Measurements from ENCODE around the gene UXS1. TPM values are rescaled to one million over a fixed set of nuclear protein-coding genes. Genes with fewer than 3 reads are reported as not detected.

The UXS1 gene
- total RNA-seq, 4 donors from 2014 or later, result 23.5 to 40.4 (median 33.1) TPM

DNA sequence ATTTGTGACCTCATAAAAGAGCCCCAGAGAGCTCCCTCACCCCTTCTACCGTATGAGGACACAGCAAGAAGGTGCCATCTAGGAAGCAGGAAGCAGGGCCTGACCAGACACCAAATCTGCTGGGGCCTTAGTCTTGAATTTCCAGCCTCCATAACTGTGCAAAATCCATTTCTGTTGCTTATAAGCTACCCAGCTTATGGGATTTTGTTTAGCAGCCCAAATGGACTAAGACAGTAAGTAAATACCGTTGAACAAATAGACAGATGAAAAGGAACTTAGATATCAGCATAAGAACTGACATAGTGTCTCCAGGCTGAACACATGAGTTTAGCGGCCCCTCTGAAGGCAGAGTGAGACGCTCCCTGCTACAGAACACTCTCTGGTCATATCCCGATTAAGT, 130.9 kb downstream of the UXS1 start:
- peaks cover 0 to 28% (median 0%) of the 10 kb centered on the region in 4 donors for H3K27me3 ChIP-seq
- no peak overlapping the region for H3K4me3 ChIP-seq
- intact Hi-C loops (cut with DNase I), result no loop called here
- no peak for TF ChIP-seq POLR2A (IDR thresholded peaks at IDR 0.05)
- TF ChIP-seq, protein P1, sequence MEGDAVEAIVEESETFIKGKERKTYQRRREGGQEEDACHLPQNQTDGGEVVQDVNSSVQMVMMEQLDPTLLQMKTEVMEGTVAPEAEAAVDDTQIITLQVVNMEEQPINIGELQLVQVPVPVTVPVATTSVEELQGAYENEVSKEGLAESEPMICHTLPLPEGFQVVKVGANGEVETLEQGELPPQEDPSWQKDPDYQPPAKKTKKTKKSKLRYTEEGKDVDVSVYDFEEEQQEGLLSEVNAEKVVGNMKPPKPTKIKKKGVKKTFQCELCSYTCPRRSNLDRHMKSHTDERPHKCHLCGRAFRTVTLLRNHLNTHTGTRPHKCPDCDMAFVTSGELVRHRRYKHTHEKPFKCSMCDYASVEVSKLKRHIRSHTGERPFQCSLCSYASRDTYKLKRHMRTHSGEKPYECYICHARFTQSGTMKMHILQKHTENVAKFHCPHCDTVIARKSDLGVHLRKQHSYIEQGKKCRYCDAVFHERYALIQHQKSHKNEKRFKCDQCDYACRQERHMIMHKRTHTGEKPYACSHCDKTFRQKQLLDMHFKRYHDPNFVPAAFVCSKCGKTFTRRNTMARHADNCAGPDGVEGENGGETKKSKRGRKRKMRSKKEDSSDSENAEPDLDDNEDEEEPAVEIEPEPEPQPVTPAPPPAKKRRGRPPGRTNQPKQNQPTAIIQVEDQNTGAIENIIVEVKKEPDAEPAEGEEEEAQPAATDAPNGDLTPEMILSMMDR (IDR thresholded peaks at IDR 0.05), result no peak
- no peaks in the 10 kb centered on the region for H3K36me3 ChIP-seq
- no peak overlapping the region for H3K27ac ChIP-seq
- H3K9me3 ChIP-seq, result no peaks in the 10 kb centered on the region
- DNase-seq, result no peak
- H3K4me1 ChIP-seq, result peaks cover 6 to 18% (median 7%) of the 10 kb centered on the region in 3 donors
- 60 to 74% methylated on average over 5 of the region's 5 CpGs for WGBS, 2 donors

DNA sequence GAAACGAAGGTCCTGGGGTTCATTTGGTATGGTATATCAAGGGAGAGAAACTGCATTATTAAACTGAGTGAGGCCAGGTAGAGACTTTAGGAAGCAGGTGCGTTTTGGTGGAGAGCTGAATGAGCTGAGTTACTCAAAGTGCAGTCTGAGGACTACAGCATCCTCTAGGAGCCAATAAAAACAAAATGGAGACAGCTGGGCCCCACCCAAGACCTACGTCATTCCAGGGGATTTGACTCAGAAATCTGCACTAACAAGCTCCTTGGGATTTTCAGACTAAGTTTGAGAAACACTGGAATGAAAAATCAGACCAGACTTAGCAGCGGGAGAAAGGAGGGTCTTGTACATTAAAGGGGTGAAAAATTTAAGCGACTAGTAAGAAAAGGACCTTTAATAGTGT, 131.5 kb downstream of the UXS1 start:
- Histone ChIP-seq H3K36me3 (no peaks in the 10 kb centered on the region), H3K4me1 (peaks cover 6 to 22% (median 7%) of the 10 kb centered on the region in 3 donors), H3K4me3 (no peak overlapping the region), H3K9me3 (no peaks in the 10 kb centered on the region), H3K27ac (no peak overlapping the region), H3K27me3 (peaks cover 0 to 26% (median 0%) of the 10 kb centered on the region in 4 donors)
- intact Hi-C loops (cut with DNase I), result no loop called here
- DNase-seq, result no peak
- TF ChIP-seq, protein P1 (IDR thresholded peaks at IDR 0.05), result no peak
- no peak for TF ChIP-seq POLR2A (IDR thresholded peaks at IDR 0.05)
- WGBS, 2 donors, result 78 to 80% methylated on average over 5 of the region's 5 CpGs

DNA sequence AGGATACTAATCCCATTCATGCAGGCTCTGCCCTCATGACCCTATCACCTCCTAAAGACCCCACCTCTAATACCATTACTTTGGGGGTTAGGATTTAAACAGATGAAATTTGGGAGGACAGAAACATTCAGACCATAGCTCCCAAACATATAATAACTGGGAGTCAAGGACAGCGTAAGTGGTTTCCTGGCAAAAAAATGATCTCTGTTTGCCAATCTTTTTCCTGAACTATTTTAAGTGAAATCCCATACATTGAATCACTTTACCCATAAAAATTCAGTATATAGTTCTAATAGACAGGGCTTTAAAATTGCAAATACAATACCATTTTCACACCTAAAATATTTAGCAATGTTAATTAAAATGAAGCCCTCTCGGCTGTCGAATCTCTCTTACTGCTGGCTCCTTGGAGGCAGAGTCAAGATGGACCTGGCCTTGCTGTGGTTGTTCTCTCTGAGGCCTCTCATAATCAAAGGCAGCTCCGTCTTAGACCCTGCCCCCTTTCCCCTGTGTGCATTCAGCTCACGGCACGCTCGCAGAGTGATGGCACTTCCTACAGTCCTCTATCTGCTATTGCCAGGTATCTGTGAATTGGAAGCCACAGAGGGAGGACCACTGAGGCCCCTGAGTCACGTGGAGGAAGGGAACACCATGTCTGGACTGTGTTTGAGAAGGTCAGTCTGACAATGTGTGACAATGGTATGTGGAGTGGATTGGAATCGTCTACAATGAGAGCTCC, 132.3 kb downstream of the UXS1 start:
- intact Hi-C loops (cut with DNase I), result no loop called here
- WGBS, 2 donors, result 81 to 90% methylated on average over 6 to 9 of the region's 9 CpGs
- TF ChIP-seq, protein P1 (IDR thresholded peaks at IDR 0.05), result no peak
- TF ChIP-seq POLR2A (IDR thresholded peaks at IDR 0.05), result no peak

DNA sequence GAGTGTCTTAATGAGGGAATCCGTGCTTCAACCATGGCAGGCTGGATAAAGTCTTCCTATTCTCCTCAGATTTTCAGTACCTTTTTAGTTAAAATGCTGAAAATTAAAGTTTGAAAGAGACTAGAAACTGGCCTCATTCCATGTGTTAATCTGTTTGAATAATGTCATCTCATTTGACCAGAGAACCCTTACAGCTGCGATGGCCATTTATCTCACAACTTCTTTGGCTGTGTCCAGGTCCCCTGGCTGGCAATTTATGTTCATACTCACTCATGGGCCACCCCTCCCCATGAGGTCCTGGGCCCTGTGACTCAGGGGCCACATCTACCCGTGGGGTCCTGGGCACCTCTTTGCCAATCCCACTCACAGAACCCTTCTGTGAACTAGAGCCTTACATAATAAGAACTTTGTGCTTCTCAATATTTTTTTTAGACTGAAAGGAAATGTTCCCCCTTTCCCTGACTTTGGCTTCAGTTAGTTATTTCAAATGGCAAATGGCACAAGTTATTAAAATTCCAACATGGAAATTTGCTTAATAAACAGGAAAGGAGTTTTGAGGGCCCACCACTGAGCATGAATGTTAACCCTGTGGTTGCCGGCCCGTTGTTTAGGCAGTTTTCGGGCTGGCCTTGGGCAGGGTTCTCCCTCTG, 134.6 kb downstream of the UXS1 start:
- TF ChIP-seq POLR2A (IDR thresholded peaks at IDR 0.05), result no peak
- TF ChIP-seq, protein P1 (IDR thresholded peaks at IDR 0.05), result no peak
- intact Hi-C loops (cut with DNase I), result no loop called here
- no peak for DNase-seq

More for the DNA sequence above, 132.3 kb downstream of the UXS1 start:
- Histone ChIP-seq H3K4me3 (no peak overlapping the region), H3K36me3 (no peaks in the 10 kb centered on the region), H3K9me3 (no peaks in the 10 kb centered on the region), H3K4me1 (peaks cover 6 to 31% (median 10%) of the 10 kb centered on the region in 3 donors), H3K27me3 (peaks cover 0 to 21% (median 0%) of the 10 kb centered on the region in 4 donors), H3K27ac (no peak overlapping the region)
- DNase-seq, result no peak

DNA sequence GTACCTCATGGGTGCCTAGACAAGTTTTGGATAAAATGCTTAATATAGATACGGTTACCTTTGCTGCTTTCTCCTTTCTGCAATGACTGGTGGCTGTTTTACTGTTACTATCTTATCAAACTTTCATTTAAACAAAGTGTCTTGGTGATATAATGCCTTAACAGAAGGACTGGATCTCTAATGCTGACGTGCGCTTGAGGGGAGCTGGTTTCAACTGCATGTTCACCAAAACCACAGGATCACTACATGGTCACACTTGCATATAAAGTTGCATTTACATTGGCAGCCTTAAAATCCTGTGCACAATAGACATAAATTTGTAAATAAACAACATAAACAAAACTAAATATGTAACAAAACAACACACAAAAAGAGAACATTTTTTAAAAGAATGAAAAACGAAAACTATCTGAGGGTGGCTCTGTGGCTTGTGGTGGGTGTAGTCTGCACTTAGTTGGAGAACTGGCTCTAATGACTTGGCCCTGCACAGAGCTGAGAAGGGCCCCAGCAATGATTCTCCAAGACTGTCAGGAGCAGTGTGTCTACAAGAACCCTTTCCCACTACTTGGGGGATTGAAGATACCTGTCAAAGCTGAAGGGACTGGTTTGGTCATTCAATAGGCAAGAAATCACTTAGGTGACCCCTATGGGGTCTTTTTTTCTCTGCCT, 135.5 kb downstream of the UXS1 start:
- no peaks in the 10 kb centered on the region for H3K9me3 ChIP-seq
- H3K27ac ChIP-seq, result no peak overlapping the region
- peaks cover 0 to 14% (median 3%) of the 10 kb centered on the region in 3 donors for H3K4me1 ChIP-seq
- WGBS, 2 donors, result 81 to 95% methylated on average over 4 of the region's 4 CpGs
- no peak overlapping the region for H3K4me3 ChIP-seq
- TF ChIP-seq, protein P1 (IDR thresholded peaks at IDR 0.05), result no peak
- no peak for TF ChIP-seq POLR2A (IDR thresholded peaks at IDR 0.05)
- H3K27me3 ChIP-seq, result no peaks in the 10 kb centered on the region
- DNase-seq, result no peak
- H3K36me3 ChIP-seq, result no peaks in the 10 kb centered on the region
- intact Hi-C loops (cut with DNase I), result no loop called here

More for the DNA sequence above, 134.6 kb downstream of the UXS1 start:
- Histone ChIP-seq H3K27me3 (no peaks in the 10 kb centered on the region), H3K4me1 (peaks cover 0 to 14% (median 3%) of the 10 kb centered on the region in 3 donors), H3K9me3 (no peaks in the 10 kb centered on the region), H3K36me3 (no peaks in the 10 kb centered on the region), H3K4me3 (no peak overlapping the region), H3K27ac (no peak overlapping the region)
- WGBS, 2 donors, result 72 to 77% methylated on average over 6 of the region's 6 CpGs
